WTC11 (cell line): Measurements from ENCODE around the gene SLC5A9. TPM values are rescaled to one million over a fixed set of nuclear protein-coding genes. Genes with fewer than 3 reads are reported as not detected.
"Not testable (repeated sequence)": the region's sequence is repeated elsewhere in the genome, so short reads cannot be mapped to it uniquely, and the experiment has no call there.

Experiments used
- ATAC-seq: fragments of 200-7000 bp; cut with Tn5 transposase; 2 replicates; pipeline ENCODE4 v1.10.0; 2021; ENCODE audit warnings: mild to moderate bottlenecking, moderate library complexity
- CTCF ChIA-PET: fragments of 300-600 bp; sonication (Branson Sonifier 250); formaldehyde crosslinking; loops from one replicate; lab custom pipeline; 2021; ENCODE audit warnings: antibody characterized with exemption; lab: Charles Lee
- POLR2A ChIA-PET: fragments of 350-600 bp; sonication (Branson Sonifier 250); formaldehyde crosslinking; loops from one replicate; lab custom pipeline; 2021; ENCODE audit warnings: antibody characterized with exemption; lab: Charles Lee
- DNase-seq: peaks from one replicate; pipeline ENCODE4 v3.0.0; 2021; ENCODE audit warnings: low spot score
- H3K27ac Mint-ChIP-seq: 2 replicates; pipeline ENCODE4 v1.8.0; 2021; ENCODE audit warnings: mixed read lengths
- H3K27me3 Mint-ChIP-seq: 2 replicates; pipeline ENCODE4 v1.8.0; 2021; ENCODE audit warnings: low read depth, mild to moderate bottlenecking, moderate library complexity, mixed read lengths
- H3K36me3 Mint-ChIP-seq: 2 replicates; pipeline ENCODE4 v1.8.0; 2021; ENCODE audit warnings: mixed read lengths
- H3K4me1 Mint-ChIP-seq: 2 replicates; pipeline ENCODE4 v1.8.0; 2022; ENCODE audit warnings: mixed read lengths
- H3K4me3 Mint-ChIP-seq: 2 replicates; pipeline ENCODE4 v1.8.0; 2021; ENCODE audit warnings: mild to moderate bottlenecking, moderate library complexity, mixed read lengths
- H3K9me3 Mint-ChIP-seq: 2 replicates; pipeline ENCODE4 v1.8.0; 2021; ENCODE audit warnings: mixed read lengths
- AR ChIP-seq: fragments of 250-450 bp; sonication (Bioruptor Pico); IDR thresholded peaks from 2 replicates; pipeline ENCODE4 v1.9.0; 2021; ENCODE audit warnings: mild to moderate bottlenecking
- CBFB ChIP-seq: sonication (generic); formaldehyde crosslinking; IDR thresholded peaks from 2 replicates; pipeline ENCODE4 v1.8.1; 2022; ENCODE audit warnings: mild to moderate bottlenecking, low read depth, missing genetic modification reagents
- E2F4 ChIP-seq: sonication (generic); formaldehyde crosslinking; IDR thresholded peaks from 2 replicates; pipeline ENCODE4 v1.8.1; 2022; ENCODE audit warnings: low read depth, mild to moderate bottlenecking, moderate library complexity, missing genetic modification reagents, borderline replicate concordance
- E2F5 ChIP-seq: sonication (generic); formaldehyde crosslinking; IDR thresholded peaks from 2 replicates; pipeline ENCODE4 v1.8.1; 2022; ENCODE audit warnings: mild to moderate bottlenecking, moderate library complexity, missing genetic modification reagents
- ERG ChIP-seq: fragments of 250-450 bp; sonication (Bioruptor Pico); IDR thresholded peaks from 2 replicates; pipeline ENCODE4 v1.8.0; 2021; ENCODE audit warnings: mild to moderate bottlenecking
- FOXK1 ChIP-seq: sonication (generic); formaldehyde crosslinking; IDR thresholded peaks from 2 replicates; pipeline ENCODE4 v1.8.0; 2022; ENCODE audit warnings: mild to moderate bottlenecking, moderate library complexity, missing genetic modification reagents
- NFATC4 ChIP-seq: fragments of 250-450 bp; sonication (Bioruptor Pico); IDR thresholded peaks from 2 replicates; pipeline ENCODE4 v1.9.0; 2021; ENCODE audit warnings: mild to moderate bottlenecking
- NFE2L1 ChIP-seq: sonication (generic); formaldehyde crosslinking; IDR thresholded peaks from 2 replicates; pipeline ENCODE4 v1.8.1; 2023; ENCODE audit warnings: missing genetic modification reagents
- OVOL2 ChIP-seq: fragments of 250-450 bp; sonication (Bioruptor Pico); IDR thresholded peaks from 2 replicates; pipeline ENCODE4 v1.9.0; 2021; ENCODE audit warnings: mild to moderate bottlenecking, borderline replicate concordance
- PRRX2 ChIP-seq: fragments of 250-450 bp; sonication (Bioruptor Pico); IDR thresholded peaks from 2 replicates; pipeline ENCODE4 v1.8.0; 2021; ENCODE audit warnings: mild to moderate bottlenecking
- SP1 ChIP-seq: sonication (generic); formaldehyde crosslinking; conservative IDR thresholded peaks from 2 replicates; pipeline ENCODE4 v1.8.1; 2022; ENCODE audit warnings: missing genetic modification reagents
- TEAD4 ChIP-seq: sonication (generic); formaldehyde crosslinking; IDR thresholded peaks from 2 replicates; pipeline ENCODE4 v1.8.0; 2022; ENCODE audit warnings: mild to moderate bottlenecking, missing genetic modification reagents
- TP53 ChIP-seq: sonication (generic); formaldehyde crosslinking; IDR thresholded peaks from 2 replicates; pipeline ENCODE4 v1.8.1; 2023; ENCODE audit warnings: mild to moderate bottlenecking, missing genetic modification reagents
- ZSCAN18 ChIP-seq: fragments of 250-450 bp; sonication (Bioruptor Pico); IDR thresholded peaks from 2 replicates; pipeline ENCODE4 v2.1.2; 2022; ENCODE audit warnings: mild to moderate bottlenecking, moderate library complexity
- total RNA-seq: library from RNA; stranded (reverse); gene quantifications from 3 replicates; pipeline ENCODE4 v1.2.3, GENCODE V29; 2021
- TF ChIP-seq, protein P1 (sequence below): sonication (generic); formaldehyde crosslinking; conservative IDR thresholded peaks from 2 replicates; pipeline ENCODE4 v1.8.1; 2022; ENCODE audit warnings: mild to moderate bottlenecking, missing genetic modification reagents
- TF ChIP-seq, protein P2 (sequence below): sonication (generic); formaldehyde crosslinking; IDR thresholded peaks from 2 replicates; pipeline ENCODE4 v1.8.1; 2023; ENCODE audit warnings: mild to moderate bottlenecking, missing genetic modification reagents, moderate library complexity

SLC5A9 gene
- total RNA-seq, 1 experiment from 2014 or later = 0.22 TPM

DNA sequence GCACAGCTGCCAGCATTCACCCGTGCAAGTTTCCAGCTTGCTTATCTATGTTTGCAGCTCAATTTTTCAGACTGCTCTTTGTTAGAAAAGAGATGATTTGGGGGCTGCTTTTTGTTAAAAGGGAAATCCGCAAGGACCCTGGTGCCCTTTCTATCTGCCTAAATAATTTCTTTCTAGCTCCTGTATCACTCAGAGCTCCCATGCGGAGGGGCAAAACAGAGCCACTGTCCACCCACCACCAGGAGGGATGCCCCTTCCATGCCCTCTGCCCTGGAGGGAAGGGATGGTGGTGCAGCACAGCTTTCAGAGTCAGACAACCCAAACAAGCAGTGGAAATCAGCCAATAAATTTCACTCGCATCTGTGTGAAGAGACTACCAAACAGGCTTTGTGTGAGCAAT lies 13.9 kb upstream of the SLC5A9 start:
- POLR2A ChIA-PET = no interaction called here
- Mint-ChIP-seq H3K4me3 (0 out of 2 replicates have a peak overlapping the region, but pooled peaks have one; percentile 13), H3K27me3 (peaks cover 5% of the 10 kb centered on the region), H3K27ac (peak overlapping the region; percentile 14; the same call in 1 of the 2 replicates), H3K9me3 (peaks cover 7% of the 10 kb centered on the region), H3K4me1 (peaks cover 50% of the 10 kb centered on the region), H3K36me3 (peaks cover 11% of the 10 kb centered on the region)
- ATAC-seq = peak; percentile 36
- DNase-seq = no peak
- TF ChIP-seq ERG (CRISPR knock-in tag) (no peak), TEAD4 (CRISPR knock-in tag) (no peak), TP53 (CRISPR knock-in tag) (no peak), OVOL2 (no peak), NFE2L1 (CRISPR knock-in tag) (no peak), E2F4 (CRISPR knock-in tag) (no peak), PRRX2 (CRISPR knock-in tag) (no peak), SP1 (CRISPR knock-in tag) (no peak)
- TF ChIP-seq, protein P1, sequence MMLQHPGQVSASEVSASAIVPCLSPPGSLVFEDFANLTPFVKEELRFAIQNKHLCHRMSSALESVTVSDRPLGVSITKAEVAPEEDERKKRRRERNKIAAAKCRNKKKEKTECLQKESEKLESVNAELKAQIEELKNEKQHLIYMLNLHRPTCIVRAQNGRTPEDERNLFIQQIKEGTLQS (CRISPR knock-in tag) = no peak
- CTCF ChIA-PET = interaction anchor here (0.6 to 2.6 kb wide), 9 partner anchors 9 to 454 kb away, joined by 3 to 9 read pairs (median 3); no protein-coding TSS in a partner anchor

DNA sequence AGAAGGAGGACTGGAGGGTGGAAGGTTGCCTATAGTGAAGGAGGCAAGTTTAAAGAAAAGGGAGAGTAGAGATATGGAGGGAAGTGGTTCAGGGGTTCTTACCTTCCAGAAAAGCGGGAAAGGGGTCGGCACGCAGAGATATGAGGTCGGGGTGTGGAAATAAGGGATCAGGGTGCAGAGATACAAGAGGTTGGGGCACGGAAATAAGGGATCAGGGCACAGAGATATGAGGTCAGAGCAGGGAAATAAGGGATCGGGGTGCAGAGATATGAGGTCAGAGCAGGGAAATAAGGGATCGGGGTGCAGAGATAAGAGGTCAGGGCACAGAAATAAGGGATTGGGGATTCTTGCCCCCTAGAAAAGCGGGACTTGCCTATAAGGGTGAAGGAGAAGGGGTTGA lies 9.1 kb upstream of the SLC5A9 start:
- POLR2A ChIA-PET, H3K27ac Mint-ChIP-seq, CTCF ChIA-PET, DNase-seq, ATAC-seq, H3K4me3 Mint-ChIP-seq: not testable (repeated sequence)
- Mint-ChIP-seq H3K4me1 (peaks cover 71% of the 10 kb centered on the region), H3K27me3 (peaks cover 17% of the 10 kb centered on the region), H3K36me3 (peaks cover 18% of the 10 kb centered on the region), H3K9me3 (peaks cover 15% of the 10 kb centered on the region)

DNA sequence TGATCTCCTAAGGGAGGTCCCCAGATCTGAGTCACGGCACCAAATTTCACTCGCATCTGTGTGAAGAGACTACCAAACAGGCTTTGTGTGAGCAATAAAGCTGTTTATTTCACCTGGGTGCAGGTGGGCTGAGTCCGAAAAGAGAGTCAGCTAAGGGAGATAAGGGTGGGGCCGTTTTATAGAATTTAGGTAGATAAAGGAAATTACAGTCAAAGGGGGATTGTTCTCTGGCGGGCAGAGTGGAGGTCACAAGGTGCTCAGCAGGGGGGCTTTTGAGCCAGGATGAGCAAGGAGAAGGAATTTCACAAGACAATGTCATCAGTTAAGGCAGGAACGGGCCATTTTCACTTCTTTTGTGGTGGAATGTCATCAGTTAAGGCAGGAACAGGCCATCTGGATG lies 8.2 kb upstream of the SLC5A9 start:
- Mint-ChIP-seq H3K27ac (peak overlapping the region; percentile 61; the same call in 1 of the 2 replicates), H3K9me3 (peaks cover 15% of the 10 kb centered on the region), H3K4me1 (peaks cover 62% of the 10 kb centered on the region), H3K36me3 (peaks cover 18% of the 10 kb centered on the region), H3K27me3 (peaks cover 17% of the 10 kb centered on the region)
- POLR2A ChIA-PET, ATAC-seq, CTCF ChIA-PET, DNase-seq, H3K4me3 Mint-ChIP-seq: not testable (repeated sequence)

DNA sequence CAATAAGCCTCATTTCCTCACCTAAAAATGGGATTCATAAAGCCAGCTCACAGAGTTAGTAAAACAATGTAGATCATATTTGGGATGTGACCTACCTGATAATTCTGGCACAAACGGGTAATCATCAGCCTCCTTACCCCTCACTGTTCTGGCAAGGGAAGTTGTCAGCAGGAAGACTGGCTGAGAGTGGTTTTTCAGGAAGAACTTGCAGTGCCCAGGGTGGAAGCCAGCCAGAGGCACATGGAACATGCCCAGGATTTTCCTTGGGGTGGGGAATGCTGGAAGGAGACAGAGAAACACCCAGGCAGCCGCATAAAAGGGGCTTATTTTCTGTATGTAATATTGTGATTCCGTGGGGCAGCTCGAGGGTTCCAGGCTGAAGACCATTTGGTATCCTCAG lies 7.7 kb upstream of the SLC5A9 start:
- CTCF ChIA-PET = interaction anchor here (1.4 to 2.0 kb wide), 3 partner anchors 11 to 121 kb away, joined by 3 to 11 read pairs (median 4); no protein-coding TSS in a partner anchor
- Mint-ChIP-seq H3K4me1 (peaks cover 58% of the 10 kb centered on the region), H3K36me3 (peaks cover 18% of the 10 kb centered on the region), H3K27me3 (peaks cover 17% of the 10 kb centered on the region), H3K4me3 (no peak overlapping the region), H3K27ac (no peak overlapping the region; the same call in 1 of the 2 replicates), H3K9me3 (peaks cover 15% of the 10 kb centered on the region)
- TF ChIP-seq AR = no peak
- no peak for TF ChIP-seq CBFB (CRISPR knock-in tag)
- TF ChIP-seq NFATC4 = no peak
- TF ChIP-seq ZSCAN18 (CRISPR knock-in tag) = no peak
- TF ChIP-seq, protein P2, sequence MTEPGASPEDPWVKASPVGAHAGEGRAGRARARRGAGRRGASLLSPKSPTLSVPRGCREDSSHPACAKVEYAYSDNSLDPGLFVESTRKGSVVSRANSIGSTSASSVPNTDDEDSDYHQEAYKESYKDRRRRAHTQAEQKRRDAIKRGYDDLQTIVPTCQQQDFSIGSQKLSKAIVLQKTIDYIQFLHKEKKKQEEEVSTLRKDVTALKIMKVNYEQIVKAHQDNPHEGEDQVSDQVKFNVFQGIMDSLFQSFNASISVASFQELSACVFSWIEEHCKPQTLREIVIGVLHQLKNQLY (CRISPR knock-in tag) = no peak
- no peak for TF ChIP-seq FOXK1 (CRISPR knock-in tag)
- TF ChIP-seq E2F5 (CRISPR knock-in tag) = no peak
- ATAC-seq = peak; percentile 34
- no peak for DNase-seq
- POLR2A ChIA-PET = no interaction called here
